GM10248 (cell line): ENCODE data around the gene IRF5.

Source experiments
- CTCF ChIA-PET: fragments of 300-600 bp; sonication (Branson Sonifier 250); formaldehyde crosslinking; extraction: SDS; loops from one replicate; lab custom pipeline; 2021; ENCODE audit warnings: antibody characterized with exemption; lab: Yijun Ruan, JAX
- POLR2A ChIA-PET: fragments of 350-650 bp; sonication (Branson Sonifier 250); formaldehyde crosslinking; extraction: SDS; loops from one replicate; lab custom pipeline; 2020; ENCODE audit warnings: antibody characterized with exemption; lab: Yijun Ruan, JAX
- DNase-seq: peaks from one replicate; pipeline ENCODE4 v3.0.0; 2012; ENCODE audit errors: extremely low spot score
- TF ChIP-seq, protein P1 (sequence below): IDR thresholded peaks from 2 replicates; pipeline ENCODE4 v1.5.1; 2012; ENCODE audit warnings: mild to moderate bottlenecking, low read depth; ENCODE audit errors: extremely low read depth, missing control alignments, control extremely low read depth

Gene IRF5

DNA sequence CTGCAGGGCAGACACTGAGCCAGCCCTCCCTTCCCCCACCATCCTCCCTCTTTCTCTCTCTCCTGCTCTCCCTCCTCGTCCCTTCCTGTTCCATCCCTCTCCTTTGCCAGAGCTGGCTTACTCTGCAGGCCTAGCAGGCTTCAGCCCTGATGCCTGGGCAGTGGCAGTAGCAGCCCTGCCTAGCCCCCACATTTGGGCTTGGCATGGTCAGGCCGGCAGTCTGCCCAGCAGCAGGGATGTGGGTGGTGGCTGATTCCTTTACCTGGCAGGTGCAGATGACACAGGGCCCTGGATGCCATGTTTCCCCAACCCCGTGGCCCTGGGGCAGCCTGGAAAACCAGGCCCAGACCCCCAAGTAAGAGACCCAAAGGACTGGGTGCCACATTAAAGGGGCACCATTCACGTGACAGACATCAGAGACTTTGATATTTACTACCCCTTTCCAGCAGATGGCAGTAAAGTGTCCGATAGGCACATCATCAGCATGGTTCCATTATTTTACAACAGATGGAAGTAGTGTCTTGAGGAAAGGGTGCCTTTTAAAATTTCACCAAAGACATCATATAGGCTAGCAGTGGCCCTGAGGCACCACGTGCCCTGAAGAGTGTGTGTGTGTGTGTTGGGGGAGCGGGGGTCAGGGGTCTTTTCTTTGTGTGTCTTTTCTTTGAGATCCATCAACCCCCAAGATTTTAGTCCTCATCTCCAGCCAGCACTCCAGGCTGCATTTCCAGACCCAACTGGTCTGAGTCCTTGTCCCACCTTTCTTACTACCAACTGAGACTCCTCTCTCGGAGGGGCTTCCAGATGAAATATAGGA is 33.1 kb upstream of the IRF5 start:
- TF ChIP-seq, protein P1, sequence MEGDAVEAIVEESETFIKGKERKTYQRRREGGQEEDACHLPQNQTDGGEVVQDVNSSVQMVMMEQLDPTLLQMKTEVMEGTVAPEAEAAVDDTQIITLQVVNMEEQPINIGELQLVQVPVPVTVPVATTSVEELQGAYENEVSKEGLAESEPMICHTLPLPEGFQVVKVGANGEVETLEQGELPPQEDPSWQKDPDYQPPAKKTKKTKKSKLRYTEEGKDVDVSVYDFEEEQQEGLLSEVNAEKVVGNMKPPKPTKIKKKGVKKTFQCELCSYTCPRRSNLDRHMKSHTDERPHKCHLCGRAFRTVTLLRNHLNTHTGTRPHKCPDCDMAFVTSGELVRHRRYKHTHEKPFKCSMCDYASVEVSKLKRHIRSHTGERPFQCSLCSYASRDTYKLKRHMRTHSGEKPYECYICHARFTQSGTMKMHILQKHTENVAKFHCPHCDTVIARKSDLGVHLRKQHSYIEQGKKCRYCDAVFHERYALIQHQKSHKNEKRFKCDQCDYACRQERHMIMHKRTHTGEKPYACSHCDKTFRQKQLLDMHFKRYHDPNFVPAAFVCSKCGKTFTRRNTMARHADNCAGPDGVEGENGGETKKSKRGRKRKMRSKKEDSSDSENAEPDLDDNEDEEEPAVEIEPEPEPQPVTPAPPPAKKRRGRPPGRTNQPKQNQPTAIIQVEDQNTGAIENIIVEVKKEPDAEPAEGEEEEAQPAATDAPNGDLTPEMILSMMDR = peak; percentile 62
- ChIA-PET CTCF (interaction anchor here (0.6 to 5.6 kb wide), 14 partner anchors 11 to 366 kb away, joined by 3 to 28 read pairs (median 3); no protein-coding TSS in a partner anchor), POLR2A (no interaction called here)
- DNase-seq = peak; percentile 86

DNA sequence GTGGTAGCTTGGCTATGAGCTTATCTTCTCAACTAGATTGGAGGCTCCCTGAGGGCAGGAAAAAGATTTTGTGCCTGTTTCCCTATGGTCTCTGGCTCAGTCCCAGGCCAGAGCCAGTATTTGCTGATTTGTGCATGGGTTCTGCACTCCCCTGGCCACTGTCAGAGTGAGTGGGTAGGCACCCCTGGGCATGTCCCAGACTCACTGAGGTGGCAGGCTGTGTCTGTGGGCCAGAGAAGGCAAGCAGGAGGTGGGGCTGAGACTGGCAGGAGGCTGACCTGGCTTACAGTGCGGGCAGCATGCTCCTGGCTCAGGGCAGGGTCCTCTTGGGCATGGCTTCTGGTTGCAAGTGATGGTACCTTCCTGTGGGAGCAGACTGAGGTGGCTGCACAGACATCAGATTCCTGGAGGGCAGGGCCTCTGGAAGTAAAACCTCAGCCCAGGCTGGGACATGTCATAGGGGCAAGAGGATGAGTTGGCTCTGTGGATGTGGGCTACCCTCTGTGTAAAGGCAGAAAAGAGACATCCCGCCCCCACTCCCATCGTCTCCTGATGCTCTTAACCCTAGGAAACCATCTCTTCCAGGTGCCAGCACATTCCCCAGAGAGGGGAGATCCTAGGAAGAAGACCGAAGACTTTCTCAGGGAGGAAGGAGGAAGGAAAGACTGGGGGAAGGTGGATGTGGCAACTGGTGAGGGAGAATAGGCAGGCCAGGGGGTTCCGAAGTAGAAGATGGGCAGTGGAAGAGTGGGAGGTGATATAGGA is 31.5 kb upstream of the IRF5 start:
- DNase-seq = peak; percentile 5
- POLR2A ChIA-PET = no interaction called here
- TF ChIP-seq, protein P1 = no peak
- CTCF ChIA-PET = interaction anchor here (1.0 kb wide), 1 partner anchor 304 kb away, joined by 3 read pairs; no protein-coding TSS in a partner anchor

DNA sequence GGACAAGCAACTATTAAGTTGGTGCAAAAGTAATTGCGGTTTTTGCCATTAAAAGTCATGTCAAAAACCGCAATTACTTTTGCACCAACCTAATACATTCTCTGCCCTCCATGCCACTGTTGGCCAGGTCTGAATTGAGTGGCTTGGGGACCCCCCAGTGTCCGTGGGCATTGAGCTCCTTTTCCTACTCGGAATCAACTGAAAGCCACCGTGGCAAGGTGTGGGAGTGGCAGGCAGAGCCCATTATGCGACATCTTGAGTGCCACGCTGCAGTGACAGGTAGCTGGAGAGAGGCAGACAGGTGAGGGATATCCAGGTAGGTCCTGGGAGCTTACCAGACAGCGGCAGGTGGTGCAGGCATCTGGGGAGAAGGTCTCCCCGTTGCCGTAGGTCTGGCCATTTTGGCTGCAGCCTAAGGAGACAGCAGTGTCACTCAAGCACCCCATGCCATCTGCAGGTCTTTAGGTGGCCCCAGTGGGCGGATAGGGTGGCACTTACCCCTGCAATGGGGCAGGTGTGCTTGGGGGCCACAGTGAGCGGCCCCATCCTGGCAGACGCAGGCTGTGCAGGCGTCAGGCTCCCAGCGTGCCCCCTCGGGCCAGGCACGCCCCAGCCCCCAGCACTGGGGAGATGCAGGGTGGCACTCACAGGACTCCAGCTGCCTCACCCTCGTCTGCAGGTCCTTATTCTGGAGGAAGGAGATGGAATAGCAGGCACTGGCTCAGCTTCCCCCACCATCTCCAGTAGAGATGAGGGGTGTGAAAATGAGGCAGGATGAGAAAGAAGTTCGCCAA is 30.8 kb upstream of the IRF5 start:
- ChIA-PET POLR2A (no interaction called here), CTCF (interaction anchor here (1.0 kb wide), 1 partner anchor 304 kb away, joined by 3 read pairs; no protein-coding TSS in a partner anchor)
- DNase-seq = no peak
- TF ChIP-seq, protein P1 = no peak

DNA sequence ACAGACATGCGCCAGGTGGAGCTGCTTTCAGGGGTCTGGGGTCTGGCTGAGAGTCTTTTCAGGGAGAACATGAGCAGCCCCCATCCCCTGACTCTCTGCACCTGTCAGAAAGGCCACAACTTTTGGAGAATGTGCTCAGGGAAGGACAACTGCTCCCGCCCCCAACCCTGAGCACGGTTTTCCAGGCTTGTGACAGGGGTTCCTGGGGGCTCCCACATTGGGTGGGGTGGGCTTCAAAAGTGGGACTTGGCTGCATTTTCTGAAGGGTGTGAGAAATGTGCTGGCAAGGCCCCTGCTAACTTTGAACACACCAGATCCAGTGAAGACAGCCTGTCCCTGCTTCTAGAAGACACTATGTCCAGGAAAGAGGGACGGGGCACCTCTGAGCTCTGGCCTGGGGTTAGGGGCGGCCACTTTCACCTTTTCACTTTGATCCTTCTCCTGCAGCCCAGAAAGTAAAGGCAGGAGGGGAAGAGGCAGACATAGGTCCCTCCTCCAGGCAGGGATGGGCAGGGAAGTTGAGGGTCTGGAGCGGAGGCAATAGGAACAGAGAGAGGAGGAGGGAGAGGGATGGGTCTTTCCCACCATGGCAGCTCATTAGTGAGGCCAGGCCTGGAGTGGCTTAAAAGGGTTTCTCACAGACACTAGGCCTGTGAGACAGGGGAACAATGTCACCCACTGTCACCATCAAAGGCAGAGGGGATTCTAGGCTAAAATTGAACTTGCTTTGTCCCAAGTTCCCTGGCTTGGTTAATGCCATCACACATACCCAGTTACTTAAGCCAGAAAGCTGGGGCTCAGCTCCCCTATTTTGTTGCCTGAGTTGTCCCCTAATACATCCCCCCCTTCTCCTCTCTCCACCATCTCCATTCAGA is 28.7 kb upstream of the IRF5 start:
- CTCF ChIA-PET = interaction anchor here (1.0 to 1.4 kb wide), 2 partner anchors 15 to 563 kb away, joined by 3 read pairs; no protein-coding TSS in a partner anchor
- no peak for DNase-seq

DNA sequence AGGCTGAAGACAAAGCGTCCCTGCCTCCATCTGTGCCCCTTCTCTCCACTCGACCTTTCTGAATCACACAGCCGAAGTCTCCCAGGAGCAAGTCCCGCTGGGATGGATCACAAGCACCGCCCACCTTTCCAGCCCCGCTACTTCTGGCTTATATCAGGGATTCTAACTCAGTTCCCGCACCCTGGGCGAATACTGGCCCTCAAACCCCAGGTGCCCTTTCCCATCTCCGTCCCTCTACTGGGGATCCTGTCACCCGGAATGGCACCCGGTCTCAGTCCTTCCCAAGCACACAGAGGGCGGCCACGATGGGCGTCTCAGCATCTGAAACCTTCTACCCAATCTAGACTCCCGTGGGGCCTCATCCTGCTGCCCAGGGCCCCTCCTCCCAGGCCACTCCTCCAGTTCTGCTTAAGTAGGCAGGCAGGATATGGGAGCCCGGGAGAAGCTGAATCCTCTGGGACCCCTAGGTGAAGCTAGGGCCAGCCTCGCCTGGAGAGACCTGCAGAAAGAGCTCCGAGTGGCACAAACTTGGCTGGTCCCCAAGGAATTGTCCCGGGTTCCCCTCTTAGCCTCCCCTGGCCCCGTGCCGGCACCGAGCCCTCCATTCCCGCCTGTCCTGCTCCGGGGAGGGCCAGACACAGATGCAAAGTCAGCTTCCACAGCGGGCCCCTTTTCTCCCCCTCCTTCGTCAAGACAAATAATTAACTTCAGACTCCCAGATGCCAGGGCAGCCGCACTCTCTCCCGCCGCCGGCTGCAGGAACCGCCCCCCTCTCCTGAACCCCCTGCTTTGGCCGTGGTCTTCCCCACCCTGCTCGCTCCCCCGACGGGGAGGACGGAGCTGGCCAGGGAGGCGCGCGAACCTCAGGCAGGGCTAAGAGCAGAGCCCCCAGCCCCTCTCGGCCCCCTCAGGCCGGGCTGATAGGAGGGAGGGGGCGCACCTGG is 27.8 kb upstream of the IRF5 start:
- POLR2A ChIA-PET = interaction anchor here (1.2 kb wide), 1 partner anchor 27 kb away, joined by 3 read pairs; no protein-coding TSS in a partner anchor
- CTCF ChIA-PET = interaction anchor here (1.0 to 2.0 kb wide), 6 partner anchors 10 to 562 kb away, joined by 3 to 9 read pairs (median 3); no protein-coding TSS in a partner anchor
- TF ChIP-seq, protein P1 = no peak
- DNase-seq = no peak

More for the DNA sequence above, 28.7 kb upstream of the IRF5 start:
- TF ChIP-seq, protein P1 = no peak
- POLR2A ChIA-PET = no interaction called here
